ENCODE results near the gene MARCHF7. TPM values are rescaled to one million over a fixed set of nuclear protein-coding genes. Genes with fewer than 3 reads are reported as not detected.

The MARCHF7 gene
- total RNA-seq, 1 experiment from 2014 or later = 90.7 TPM

DNA sequence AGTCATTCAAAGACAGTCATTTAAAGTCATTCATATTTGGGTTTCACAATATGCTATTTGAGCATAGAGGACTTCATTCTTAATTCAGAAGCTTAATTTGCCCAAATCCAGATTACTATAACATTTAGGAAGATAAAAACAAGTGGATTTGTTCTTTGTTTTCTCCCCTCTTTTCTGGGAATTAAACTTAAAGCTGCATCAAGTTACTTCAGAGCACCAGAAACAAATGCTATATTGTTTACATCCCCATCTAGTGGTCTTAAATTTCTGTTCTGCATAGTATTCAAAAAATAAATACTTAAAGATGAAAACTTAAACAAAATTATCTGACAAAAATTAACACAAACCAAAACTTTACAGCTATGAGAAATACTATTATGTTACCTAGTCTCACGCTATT is 34.7 kb upstream of the MARCHF7 start:
- Histone ChIP-seq H3K27me3 (replicated peaks; ENCODE audit: control insufficient read depth, insufficient read depth, low read length) (no peaks in the 10 kb centered on the region), H3K4me1 (no peaks in the 10 kb centered on the region), H3K4me3 (ENCODE audit: low read depth, low read length) (no peak overlapping the region), H3K36me3 (ENCODE audit: control insufficient read depth, insufficient read depth, low read length) (no peaks in the 10 kb centered on the region), H3K9me3 (no peaks in the 10 kb centered on the region)
- no peaks in the 10 kb centered on the region for H3K36me3 Mint-ChIP-seq (ENCODE audit: insufficient read depth, unreplicated experiment)
- H3K4me1 Mint-ChIP-seq (ENCODE audit: low read depth, unreplicated experiment) = no peaks in the 10 kb centered on the region
- H3K27me3 Mint-ChIP-seq (ENCODE audit: insufficient read depth, unreplicated experiment) = no peaks in the 10 kb centered on the region
- no peak for DNase-seq
- TF ChIP-seq, protein P1, sequence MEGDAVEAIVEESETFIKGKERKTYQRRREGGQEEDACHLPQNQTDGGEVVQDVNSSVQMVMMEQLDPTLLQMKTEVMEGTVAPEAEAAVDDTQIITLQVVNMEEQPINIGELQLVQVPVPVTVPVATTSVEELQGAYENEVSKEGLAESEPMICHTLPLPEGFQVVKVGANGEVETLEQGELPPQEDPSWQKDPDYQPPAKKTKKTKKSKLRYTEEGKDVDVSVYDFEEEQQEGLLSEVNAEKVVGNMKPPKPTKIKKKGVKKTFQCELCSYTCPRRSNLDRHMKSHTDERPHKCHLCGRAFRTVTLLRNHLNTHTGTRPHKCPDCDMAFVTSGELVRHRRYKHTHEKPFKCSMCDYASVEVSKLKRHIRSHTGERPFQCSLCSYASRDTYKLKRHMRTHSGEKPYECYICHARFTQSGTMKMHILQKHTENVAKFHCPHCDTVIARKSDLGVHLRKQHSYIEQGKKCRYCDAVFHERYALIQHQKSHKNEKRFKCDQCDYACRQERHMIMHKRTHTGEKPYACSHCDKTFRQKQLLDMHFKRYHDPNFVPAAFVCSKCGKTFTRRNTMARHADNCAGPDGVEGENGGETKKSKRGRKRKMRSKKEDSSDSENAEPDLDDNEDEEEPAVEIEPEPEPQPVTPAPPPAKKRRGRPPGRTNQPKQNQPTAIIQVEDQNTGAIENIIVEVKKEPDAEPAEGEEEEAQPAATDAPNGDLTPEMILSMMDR (IDR thresholded peaks at IDR 0.05; ENCODE audit: insufficient read depth in 1 of 2, low read depth in 1 of 2, low read length in 1 of 2, severe bottlenecking in 1 of 2, unreplicated experiment in 1 of 2) = peak; percentile 3 to 32
- POLR2A ChIA-PET = no interaction called here
- no TSS peak for BruUV-seq (replicated peaks)
- no peaks in the 10 kb centered on the region for H3K9me3 Mint-ChIP-seq (ENCODE audit: unreplicated experiment)
- H3K27ac Mint-ChIP-seq (ENCODE audit: unreplicated experiment) = no peak overlapping the region
- intact Hi-C loops (cut with micrococcal nuclease; ENCODE audit: unreplicated experiment) = loop anchor here (1.0 kb wide), 1 partner anchor 120 kb away; no protein-coding TSS in a partner anchor
- CTCF ChIA-PET = interaction anchor here (1.0 kb wide), 1 partner anchor 120 kb away, joined by 8 read pairs; no protein-coding TSS in a partner anchor
- H3K4me3 Mint-ChIP-seq (ENCODE audit: unreplicated experiment) = no peak overlapping the region

- no peaks in the 10 kb centered on the region for H3K36me3 Mint-ChIP-seq (ENCODE audit: insufficient read depth, unreplicated experiment)
- no peaks in the 10 kb centered on the region for H3K9me3 Mint-ChIP-seq (ENCODE audit: unreplicated experiment)
- no TSS peak for BruUV-seq (replicated peaks)
- Histone ChIP-seq H3K4me3 (ENCODE audit: low read depth, low read length) (no peak overlapping the region), H3K27me3 (replicated peaks; ENCODE audit: control insufficient read depth, insufficient read depth, low read length) (no peaks in the 10 kb centered on the region), H3K9me3 (no peaks in the 10 kb centered on the region), H3K36me3 (ENCODE audit: control insufficient read depth, insufficient read depth, low read length) (no peaks in the 10 kb centered on the region), H3K4me1 (peaks cover 8% of the 10 kb centered on the region; the same call in 1 of the 2 replicates)
- H3K4me3 Mint-ChIP-seq (ENCODE audit: unreplicated experiment) = no peak overlapping the region
- no peak overlapping the region for H3K27ac Mint-ChIP-seq (ENCODE audit: unreplicated experiment)
- no peaks in the 10 kb centered on the region for H3K27me3 Mint-ChIP-seq (ENCODE audit: insufficient read depth, unreplicated experiment)
- no peaks in the 10 kb centered on the region for H3K4me1 Mint-ChIP-seq (ENCODE audit: low read depth, unreplicated experiment)
- DNase-seq = no peak
- CTCF ChIA-PET = no interaction called here
- intact Hi-C loops (cut with micrococcal nuclease; ENCODE audit: unreplicated experiment) = no loop called here
- POLR2A ChIA-PET = no interaction called here
- TF ChIP-seq, protein P1 (IDR thresholded peaks at IDR 0.05; ENCODE audit: insufficient read depth in 1 of 2, low read depth in 1 of 2, low read length in 1 of 2, severe bottlenecking in 1 of 2, unreplicated experiment in 1 of 2) = no peak
Measured at GRCh38 chr2:159680692-159681091, 31.6 kb upstream of the MARCHF7 start.

GRCh38 chr2:159683817-159684216 is 28.5 kb upstream of the MARCHF7 start:
- DNase-seq = no peak
- BruUV-seq (replicated peaks) = no TSS peak
- ChIA-PET POLR2A (no interaction called here), CTCF (no interaction called here)
- Mint-ChIP-seq H3K27ac (ENCODE audit: unreplicated experiment) (no peak overlapping the region), H3K4me1 (ENCODE audit: low read depth, unreplicated experiment) (no peaks in the 10 kb centered on the region), H3K27me3 (ENCODE audit: insufficient read depth, unreplicated experiment) (no peaks in the 10 kb centered on the region), H3K4me3 (ENCODE audit: unreplicated experiment) (no peak overlapping the region), H3K9me3 (ENCODE audit: unreplicated experiment) (no peaks in the 10 kb centered on the region), H3K36me3 (ENCODE audit: insufficient read depth, unreplicated experiment) (no peaks in the 10 kb centered on the region)
- no peaks in the 10 kb centered on the region for H3K36me3 ChIP-seq (ENCODE audit: control insufficient read depth, insufficient read depth, low read length)
- H3K4me3 ChIP-seq (ENCODE audit: low read depth, low read length) = no peak overlapping the region
- intact Hi-C loops (cut with micrococcal nuclease; ENCODE audit: unreplicated experiment) = no loop called here
- H3K4me1 ChIP-seq = peaks cover 8% of the 10 kb centered on the region; the same call in 1 of the 2 replicates
- H3K27me3 ChIP-seq (replicated peaks; ENCODE audit: control insufficient read depth, insufficient read depth, low read length) = no peaks in the 10 kb centered on the region
- TF ChIP-seq, protein P1 (IDR thresholded peaks at IDR 0.05; ENCODE audit: insufficient read depth in 1 of 2, low read depth in 1 of 2, low read length in 1 of 2, severe bottlenecking in 1 of 2, unreplicated experiment in 1 of 2) = no peak
- no peaks in the 10 kb centered on the region for H3K9me3 ChIP-seq

All from Caco-2 (cell line).